SH-SY5Y (cell line): ENCODE measurements around the gene ATRNL1.

Experiments used
- GATA2 ChIP-seq: IDR thresholded peaks from 2 replicates; pipeline ENCODE4 v1.6.1; 2011; ENCODE audit warnings: mild to moderate bottlenecking, low read depth, low read length
- GATA3 ChIP-seq: IDR thresholded peaks from 2 replicates; pipeline ENCODE4 v1.6.1; 2011; ENCODE audit warnings: low read depth, mild to moderate bottlenecking, low read length, moderate library complexity

GRCh38 chr10:115830265-115830970 is 737.3 kb downstream of the ATRNL1 start:
- TF ChIP-seq GATA2: no peak
- no peak for TF ChIP-seq GATA3
